BLaER1 (cell line): ENCODE measurements around the gene HOXB1.
"Not testable (repeated sequence)": the region's sequence is repeated elsewhere in the genome, so short reads cannot be mapped to it uniquely, and the experiment has no call there.

Source experiments
- H3K27ac ChIP-seq: shearing (Covaris generic); formaldehyde crosslinking; 2 replicates; pipeline ENCODE4 v1.8.1; 2022
- H3K27me3 ChIP-seq: shearing (Covaris generic); formaldehyde crosslinking; 2 replicates; pipeline ENCODE4 v1.8.1; 2022
- H3K36me3 ChIP-seq: shearing (Covaris generic); formaldehyde crosslinking; 2 replicates; pipeline ENCODE4 v1.8.1; 2022
- H3K4me1 ChIP-seq: shearing (Covaris generic); formaldehyde crosslinking; 2 replicates; pipeline ENCODE4 v1.8.1; 2022
- H3K4me2 ChIP-seq: shearing (Covaris generic); formaldehyde crosslinking; 2 replicates; pipeline ENCODE4 v1.8.1; 2022
- H3K4me3 ChIP-seq: shearing (Covaris generic); formaldehyde crosslinking; 2 replicates; pipeline ENCODE4 v1.8.1; 2022
- H3K9ac ChIP-seq: shearing (Covaris generic); formaldehyde crosslinking; 2 replicates; pipeline ENCODE4 v1.8.1; 2022
- H3K9me3 ChIP-seq: shearing (Covaris generic); formaldehyde crosslinking; 2 replicates; pipeline ENCODE4 v1.8.1; 2022
- H4K20me1 ChIP-seq: shearing (Covaris generic); formaldehyde crosslinking; 2 replicates; pipeline ENCODE4 v1.8.1; 2022
- Cebpa-rat ChIP-seq: shearing (Covaris generic); IDR thresholded peaks from 2 replicates; pipeline ENCODE4 v1.8.1; 2022

Gene HOXB1

GRCh38 chr17:48513666-48514455 is 16.9 kb downstream of the HOXB1 start:
- H3K4me3 ChIP-seq: no peak overlapping the region
- no peak overlapping the region for H3K9ac ChIP-seq
- peak overlapping the region; percentile 5; the same call in 1 of the 2 replicates for H3K4me2 ChIP-seq
- no peak for TF ChIP-seq Cebpa-rat
- 0 out of 2 replicates have a peak, but pooled peaks cover 12% of the 10 kb centered on the region for H3K27me3 ChIP-seq
- peaks cover 8% of the 10 kb centered on the region; the same call in 1 of the 2 replicates for H3K4me1 ChIP-seq
- H3K27ac ChIP-seq: no peak overlapping the region
- no peaks in the 10 kb centered on the region for H3K9me3 ChIP-seq
- H3K36me3 ChIP-seq: no peaks in the 10 kb centered on the region
- H4K20me1 ChIP-seq: no peaks in the 10 kb centered on the region

- Histone ChIP-seq H3K36me3 (no peaks in the 10 kb centered on the region), H4K20me1 (no peaks in the 10 kb centered on the region), H3K9ac (no peak overlapping the region), H3K9me3 (no peaks in the 10 kb centered on the region), H3K27ac (no peak overlapping the region), H3K4me3 (no peak overlapping the region), H3K4me2 (peak overlapping the region; percentile 5), H3K27me3 (0 out of 2 replicates have a peak, but pooled peaks cover 12% of the 10 kb centered on the region), H3K4me1 (peaks cover 8% of the 10 kb centered on the region; the same call in 1 of the 2 replicates)
- TF ChIP-seq Cebpa-rat: no peak
Observed at GRCh38 chr17:48513097-48513496, 17.7 kb downstream of the HOXB1 start.

- no peaks in the 10 kb centered on the region for H3K9me3 ChIP-seq
- no peak for TF ChIP-seq Cebpa-rat
- no peak overlapping the region for H3K4me3 ChIP-seq
- H3K27me3 ChIP-seq: 0 out of 2 replicates have a peak, but pooled peaks cover 5% of the 10 kb centered on the region
- H3K27ac ChIP-seq: no peak overlapping the region
- no peak overlapping the region for H3K4me2 ChIP-seq
- H4K20me1 ChIP-seq: no peaks in the 10 kb centered on the region
- no peaks in the 10 kb centered on the region for H3K36me3 ChIP-seq
- H3K4me1 ChIP-seq: peaks cover 8% of the 10 kb centered on the region; the same call in 1 of the 2 replicates
- no peak overlapping the region for H3K9ac ChIP-seq
Observed at GRCh38 chr17:48510761-48511604, 19.8 kb downstream of the HOXB1 start.

- H3K4me1 ChIP-seq: peaks cover 8% of the 10 kb centered on the region; the same call in 1 of the 2 replicates
- no peak overlapping the region for H3K27ac ChIP-seq
- H3K9ac ChIP-seq: no peak overlapping the region
- no peak overlapping the region for H3K4me3 ChIP-seq
- H3K27me3 ChIP-seq: 0 out of 2 replicates have a peak, but pooled peaks cover 5% of the 10 kb centered on the region
- H4K20me1 ChIP-seq: no peaks in the 10 kb centered on the region
- no peaks in the 10 kb centered on the region for H3K9me3 ChIP-seq
- H3K36me3 ChIP-seq: no peaks in the 10 kb centered on the region
- no peak overlapping the region for H3K4me2 ChIP-seq
- no peak for TF ChIP-seq Cebpa-rat
Observed at GRCh38 chr17:48510381-48510760, 20.4 kb downstream of the HOXB1 start.

- H3K4me3 ChIP-seq, H3K9me3 ChIP-seq, H3K27ac ChIP-seq, H3K4me1 ChIP-seq, H3K27me3 ChIP-seq, H4K20me1 ChIP-seq, H3K9ac ChIP-seq, H3K36me3 ChIP-seq, H3K4me2 ChIP-seq: not testable (repeated sequence)
Observed at GRCh38 chr17:48509708-48510107, 21.1 kb downstream of the HOXB1 start.

GRCh38 chr17:48506246-48506645 is 24.6 kb downstream of the HOXB1 start:
- Histone ChIP-seq H3K9ac (no peak overlapping the region), H3K27me3 (no peaks in the 10 kb centered on the region), H3K4me3 (no peak overlapping the region), H3K4me1 (no peaks in the 10 kb centered on the region), H3K4me2 (no peak overlapping the region), H4K20me1 (no peaks in the 10 kb centered on the region), H3K9me3 (no peaks in the 10 kb centered on the region), H3K27ac (no peak overlapping the region), H3K36me3 (no peaks in the 10 kb centered on the region)
- TF ChIP-seq Cebpa-rat: no peak

GRCh38 chr17:48505788-48506187 is 25.0 kb downstream of the HOXB1 start:
- H3K4me2 ChIP-seq: no peak overlapping the region
- H3K36me3 ChIP-seq: no peaks in the 10 kb centered on the region
- TF ChIP-seq Cebpa-rat: no peak
- no peaks in the 10 kb centered on the region for H3K4me1 ChIP-seq
- H4K20me1 ChIP-seq: no peaks in the 10 kb centered on the region
- no peak overlapping the region for H3K27ac ChIP-seq
- no peaks in the 10 kb centered on the region for H3K9me3 ChIP-seq
- no peaks in the 10 kb centered on the region for H3K27me3 ChIP-seq
- no peak overlapping the region for H3K4me3 ChIP-seq
- H3K9ac ChIP-seq: no peak overlapping the region

GRCh38 chr17:48504953-48505352 is 25.9 kb downstream of the HOXB1 start:
- Histone ChIP-seq H3K27ac (no peak overlapping the region), H3K36me3 (no peaks in the 10 kb centered on the region), H3K27me3 (no peaks in the 10 kb centered on the region), H3K4me3 (no peak overlapping the region), H3K9ac (no peak overlapping the region), H3K9me3 (no peaks in the 10 kb centered on the region), H4K20me1 (no peaks in the 10 kb centered on the region), H3K4me1 (no peaks in the 10 kb centered on the region), H3K4me2 (no peak overlapping the region)
- no peak for TF ChIP-seq Cebpa-rat

GRCh38 chr17:48503747-48504146 is 27.1 kb downstream of the HOXB1 start:
- H3K4me3 ChIP-seq: no peak overlapping the region
- H3K4me1 ChIP-seq: no peaks in the 10 kb centered on the region
- H3K4me2 ChIP-seq: no peak overlapping the region
- no peaks in the 10 kb centered on the region for H3K27me3 ChIP-seq
- no peaks in the 10 kb centered on the region for H4K20me1 ChIP-seq
- no peak overlapping the region for H3K9ac ChIP-seq
- no peak for TF ChIP-seq Cebpa-rat
- no peaks in the 10 kb centered on the region for H3K36me3 ChIP-seq
- no peak overlapping the region for H3K27ac ChIP-seq
- no peaks in the 10 kb centered on the region for H3K9me3 ChIP-seq

GRCh38 chr17:48502901-48503300 is 27.9 kb downstream of the HOXB1 start:
- no peak overlapping the region for H3K4me2 ChIP-seq
- no peaks in the 10 kb centered on the region for H3K36me3 ChIP-seq
- no peak overlapping the region for H3K27ac ChIP-seq
- no peaks in the 10 kb centered on the region for H3K27me3 ChIP-seq
- no peaks in the 10 kb centered on the region for H3K4me1 ChIP-seq
- no peak overlapping the region for H3K4me3 ChIP-seq
- H3K9me3 ChIP-seq: no peaks in the 10 kb centered on the region
- no peak for TF ChIP-seq Cebpa-rat
- no peak overlapping the region for H3K9ac ChIP-seq
- no peaks in the 10 kb centered on the region for H4K20me1 ChIP-seq
